Astrocyte (in vitro differentiated cells and primary cell): ENCODE data around the gene SLC26A6. TPM values are rescaled to one million over a fixed set of nuclear protein-coding genes. Genes with fewer than 3 reads are reported as not detected.

Source experiments
- DNase-seq: peaks from one replicate; pipeline ENCODE4 v3.0.0-alpha.2; 2010; ENCODE audit warnings: low read depth
- FAIRE-seq: peaks from 2 replicates; lab custom pipeline; 2011; peaks lifted over from hg19 to GRCh38; lab: Jason Lieb, UNC
- H2AFZ ChIP-seq: 2 replicates; pipeline ENCODE4 v1.6.0; 2012; ENCODE audit warnings: low read depth, low read length, inconsistent platforms
- H3K27ac ChIP-seq: 2 replicates; pipeline ENCODE4 v1.5.1; 2011; ENCODE audit warnings: low read depth, low read length, inconsistent platforms
- H3K27me3 ChIP-seq: 2 replicates; pipeline ENCODE4 v1.6.0; 2011; ENCODE audit warnings: low read length, inconsistent platforms; ENCODE audit not compliant: insufficient read depth
- H3K36me3 ChIP-seq: 2 replicates; pipeline ENCODE4 v1.5.1; 2011; ENCODE audit warnings: low read length, inconsistent platforms; ENCODE audit not compliant: insufficient read depth
- H3K4me1 ChIP-seq: 2 replicates; pipeline ENCODE4 v1.5.1; 2011; ENCODE audit warnings: low read length, inconsistent platforms; ENCODE audit not compliant: insufficient read depth
- H3K4me2 ChIP-seq: 2 replicates; pipeline ENCODE4 v1.6.0; 2012; ENCODE audit warnings: low read length, inconsistent platforms
- H3K4me3 ChIP-seq: 2 replicates; pipeline ENCODE4 v1.5.1; 2011; ENCODE audit warnings: low read depth, mild to moderate bottlenecking, low read length, inconsistent platforms; ENCODE audit not compliant: insufficient read depth
- H3K79me2 ChIP-seq: 2 replicates; pipeline ENCODE4 v1.6.0; 2012; ENCODE audit warnings: mild to moderate bottlenecking, low read length, inconsistent platforms; ENCODE audit not compliant: insufficient read depth
- H3K9ac ChIP-seq: 2 replicates; pipeline ENCODE4 v1.6.0; 2012; ENCODE audit warnings: mild to moderate bottlenecking, low read length, inconsistent platforms
- H3K9me3 ChIP-seq: 2 replicates; pipeline ENCODE4 v1.5.1; 2012; ENCODE audit warnings: low read depth, mild to moderate bottlenecking, low read length, inconsistent platforms; ENCODE audit not compliant: insufficient read depth
- H4K20me1 ChIP-seq: 2 replicates; pipeline ENCODE4 v1.6.0; 2012; ENCODE audit warnings: low read length, inconsistent platforms; ENCODE audit not compliant: insufficient read depth
- H3K27ac Mint-ChIP-seq: one replicate; pipeline ENCODE4 v1.8.0; 2021; ENCODE audit warnings: mild to moderate bottlenecking, mixed read lengths; ENCODE audit not compliant: unreplicated experiment
- H3K27me3 Mint-ChIP-seq: one replicate; pipeline ENCODE4 v1.8.0; 2021; ENCODE audit warnings: low read depth, mixed read lengths; ENCODE audit not compliant: unreplicated experiment
- H3K36me3 Mint-ChIP-seq: one replicate; pipeline ENCODE4 v1.8.0; 2021; ENCODE audit warnings: low read depth, mixed read lengths; ENCODE audit not compliant: unreplicated experiment
- H3K4me1 Mint-ChIP-seq: one replicate; pipeline ENCODE4 v1.8.0; 2021; ENCODE audit warnings: low read depth, mixed read lengths; ENCODE audit not compliant: unreplicated experiment
- H3K4me3 Mint-ChIP-seq: one replicate; pipeline ENCODE4 v1.8.0; 2021; ENCODE audit warnings: mild to moderate bottlenecking, moderate library complexity, mixed read lengths; ENCODE audit not compliant: unreplicated experiment
- H3K9me3 Mint-ChIP-seq: one replicate; pipeline ENCODE4 v1.8.0; 2021; ENCODE audit warnings: mild to moderate bottlenecking, mixed read lengths; ENCODE audit not compliant: unreplicated experiment
- CTCF ChIP-seq: IDR thresholded peaks from 2 replicates; pipeline ENCODE4 v1.5.1; 2011; ENCODE audit warnings: low read depth, mild to moderate bottlenecking, inconsistent platforms, low read length, moderate library complexity; ENCODE audit not compliant: insufficient read depth
- EZH2 ChIP-seq: IDR thresholded peaks from 2 replicates; pipeline ENCODE4 v1.6.1; 2012; ENCODE audit warnings: mild to moderate bottlenecking, low read length, inconsistent platforms; ENCODE audit not compliant: insufficient read depth
- total RNA-seq: library from RNA; stranded (reverse); gene quantifications from 2 replicates; pipeline ENCODE4 v1.2.1, GENCODE V29; 2021

Gene SLC26A6
- total RNA-seq, 1 donor from 2014 or later, result 32.0 TPM

GRCh38 chr3:48642605-48643004, 7.3 kb upstream of the SLC26A6 start:
- no peaks in the 10 kb centered on the region for H3K27me3 ChIP-seq
- no peak overlapping the region for H3K4me3 Mint-ChIP-seq

GRCh38 chr3:48641396-48641795, 6.1 kb upstream of the SLC26A6 start:
- DNase-seq, result no peak
- no peaks in the 10 kb centered on the region for H3K9me3 Mint-ChIP-seq
- no peaks in the 10 kb centered on the region for H4K20me1 ChIP-seq
- no peak overlapping the region for H3K4me2 ChIP-seq
- H3K9ac ChIP-seq, result no peak overlapping the region
- H3K27me3 ChIP-seq, result no peaks in the 10 kb centered on the region
- H3K4me1 Mint-ChIP-seq, result peaks cover 4% of the 10 kb centered on the region
- no peak overlapping the region for H3K4me3 Mint-ChIP-seq
- peaks cover 22% of the 10 kb centered on the region for H3K36me3 Mint-ChIP-seq
- no peak overlapping the region for H3K27ac ChIP-seq
- peaks cover 12% of the 10 kb centered on the region for H3K27me3 Mint-ChIP-seq
- H3K4me1 ChIP-seq, result peaks cover 1% of the 10 kb centered on the region
- no peak overlapping the region for H3K27ac Mint-ChIP-seq
- no peaks in the 10 kb centered on the region for H3K79me2 ChIP-seq
- TF ChIP-seq EZH2 (no peak), CTCF (no peak)
- no peak for FAIRE-seq
- H3K9me3 ChIP-seq, result no peaks in the 10 kb centered on the region
- no peak overlapping the region for H2AFZ ChIP-seq
- H3K4me3 ChIP-seq, result no peak overlapping the region
- no peaks in the 10 kb centered on the region for H3K36me3 ChIP-seq

More at GRCh38 chr3:48642605-48643004, 7.3 kb upstream of the SLC26A6 start:
- Histone ChIP-seq H3K4me2 (no peak overlapping the region), H3K4me1 (no peaks in the 10 kb centered on the region), H3K36me3 (no peaks in the 10 kb centered on the region), H3K27ac (no peak overlapping the region), H3K9ac (no peak overlapping the region), H3K4me3 (no peak overlapping the region), H2AFZ (no peak overlapping the region), H3K79me2 (no peaks in the 10 kb centered on the region), H4K20me1 (no peaks in the 10 kb centered on the region), H3K9me3 (no peaks in the 10 kb centered on the region)
- DNase-seq (no peak), FAIRE-seq (no peak)
- TF ChIP-seq EZH2, result no peak
- TF ChIP-seq CTCF, result no peak
- H3K27ac Mint-ChIP-seq, result no peak overlapping the region
- H3K4me1 Mint-ChIP-seq, result no peaks in the 10 kb centered on the region
- no peaks in the 10 kb centered on the region for H3K9me3 Mint-ChIP-seq
- peaks cover 22% of the 10 kb centered on the region for H3K36me3 Mint-ChIP-seq
- H3K27me3 Mint-ChIP-seq, result peaks cover 13% of the 10 kb centered on the region

- no peak for FAIRE-seq
Measured at GRCh38 chr3:48639944-48640606, 4.8 kb upstream of the SLC26A6 start.

More at GRCh38 chr3:48639944-48640606, 4.8 kb upstream of the SLC26A6 start:
- Histone ChIP-seq H3K36me3 (no peaks in the 10 kb centered on the region), H3K9ac (no peak overlapping the region), H3K27ac (no peak overlapping the region), H3K9me3 (no peaks in the 10 kb centered on the region), H3K4me1 (peaks cover 9% of the 10 kb centered on the region), H3K27me3 (no peaks in the 10 kb centered on the region), H3K79me2 (no peaks in the 10 kb centered on the region), H3K4me2 (no peak overlapping the region), H4K20me1 (no peaks in the 10 kb centered on the region), H2AFZ (no peak overlapping the region), H3K4me3 (no peak overlapping the region)
- H3K9me3 Mint-ChIP-seq, result no peaks in the 10 kb centered on the region
- TF ChIP-seq EZH2, result no peak
- no peak for TF ChIP-seq CTCF
- DNase-seq, result no peak
- peaks cover 22% of the 10 kb centered on the region for H3K36me3 Mint-ChIP-seq
- no peak overlapping the region for H3K4me3 Mint-ChIP-seq
- peaks cover 8% of the 10 kb centered on the region for H3K4me1 Mint-ChIP-seq
- no peak overlapping the region for H3K27ac Mint-ChIP-seq
- H3K27me3 Mint-ChIP-seq, result peaks cover 8% of the 10 kb centered on the region
